ENCODE measurements around the gene NUCKS1. TPM values are rescaled to one million over a fixed set of nuclear protein-coding genes. Genes with fewer than 3 reads are reported as not detected.

The NUCKS1 gene
- total RNA-seq, 1 donor from 2014 or later: 152 TPM

DNA sequence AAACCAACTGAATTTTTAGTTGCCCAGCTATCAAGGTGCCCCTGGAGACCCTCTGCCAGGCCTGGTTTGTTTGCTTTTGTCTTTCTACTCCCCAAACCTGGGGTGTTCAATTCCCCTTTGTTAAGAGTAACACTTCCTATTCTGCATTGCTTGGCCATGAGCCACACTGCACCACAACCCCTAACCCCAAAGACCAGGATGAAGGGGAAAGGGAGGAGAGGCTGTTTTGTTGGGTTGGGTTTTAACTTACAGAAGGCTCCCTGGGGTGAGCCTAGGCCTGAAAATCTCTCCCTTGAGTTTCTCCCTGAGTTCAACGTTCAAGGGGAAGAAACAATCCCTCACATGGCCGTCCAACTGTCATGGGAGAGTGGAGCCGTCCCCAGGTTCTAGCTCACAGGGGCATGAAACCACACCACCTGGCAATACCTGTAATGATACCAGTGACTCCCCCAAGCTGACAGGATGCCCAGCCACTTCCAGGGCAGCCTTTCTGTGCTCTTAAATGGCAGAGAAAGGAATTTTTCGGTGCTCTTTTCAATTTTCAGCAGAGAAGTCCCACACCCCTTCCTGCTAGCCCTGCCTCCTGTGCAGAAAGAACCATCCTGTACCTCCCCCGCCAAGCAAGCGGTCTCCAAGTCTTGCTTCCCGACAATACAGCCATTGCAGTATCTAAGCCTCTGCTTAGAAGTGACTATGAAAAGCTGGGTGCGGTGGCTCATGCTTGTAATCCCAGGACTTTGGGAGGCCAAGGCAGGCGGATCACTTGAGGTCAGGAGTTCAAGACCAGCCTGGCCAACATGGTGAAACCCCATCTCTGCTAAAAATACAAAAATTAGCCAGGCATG, 84.6 kb downstream of the NUCKS1 start:
- peaks cover 3 to 51% (median 28%) of the 10 kb centered on the region in 3 donors for H3K4me1 ChIP-seq (ENCODE audit: control insufficient read depth in 3 of 3, insufficient read depth in 3 of 3, low read length in 3 of 3)
- H3K9me3 ChIP-seq (ENCODE audit: control insufficient read depth in 3 of 3, low read length in 3 of 3): no peaks in the 10 kb centered on the region
- no peak overlapping the region for H3K9ac ChIP-seq (ENCODE audit: low read depth in 1 of 3, low read length in 3 of 3)
- no peak overlapping the region for H3K27ac ChIP-seq (ENCODE audit: low read depth, low read length)
- no peak overlapping the region for H3K4me3 ChIP-seq (ENCODE audit: low read length in 3 of 3)
- H3K27me3 ChIP-seq (ENCODE audit: control insufficient read depth in 3 of 3, insufficient read depth in 3 of 3, low read length in 3 of 3): peaks cover 0 to 9% (median 0%) of the 10 kb centered on the region in 3 donors
- peaks cover 0 to 4% (median 0%) of the 10 kb centered on the region in 3 donors for H3K36me3 ChIP-seq (ENCODE audit: control insufficient read depth in 3 of 3, insufficient read depth in 3 of 3, low read length in 3 of 3)

DNA sequence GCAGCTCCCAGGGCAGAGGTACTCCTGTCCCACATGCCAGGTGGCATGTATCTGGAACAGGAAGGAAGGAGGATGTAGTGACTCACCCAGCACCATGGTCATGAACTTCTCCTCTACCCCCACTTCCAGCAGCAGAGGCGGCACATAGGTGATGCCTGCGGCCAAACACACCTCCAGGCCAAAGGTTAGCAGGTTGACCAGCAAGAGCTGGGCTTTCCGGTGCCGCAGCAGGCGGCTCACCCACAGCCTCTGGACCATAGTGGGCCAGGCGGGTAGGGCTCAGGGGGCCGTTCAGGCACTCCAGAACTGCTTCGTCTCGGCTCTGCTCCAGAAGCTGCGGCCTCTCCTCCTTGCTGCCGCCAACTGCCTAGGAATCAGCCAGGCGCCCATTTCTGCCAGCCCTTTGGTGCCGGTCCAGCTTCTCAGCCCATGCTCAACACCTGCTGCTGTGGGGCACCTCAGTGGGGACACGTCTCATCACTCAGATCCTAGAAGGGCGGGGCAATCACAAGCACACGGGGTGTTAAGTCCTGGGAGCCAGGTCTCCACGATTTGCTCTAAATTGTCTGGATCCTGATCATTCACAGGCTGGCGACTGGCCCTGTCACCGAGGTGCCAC, 85.5 kb downstream of the NUCKS1 start:
- no peak overlapping the region for H3K4me3 ChIP-seq (ENCODE audit: low read length in 3 of 3)
- no peaks in the 10 kb centered on the region for H3K9me3 ChIP-seq (ENCODE audit: control insufficient read depth in 3 of 3, low read length in 3 of 3)
- H3K27me3 ChIP-seq (ENCODE audit: control insufficient read depth in 3 of 3, insufficient read depth in 3 of 3, low read length in 3 of 3): peaks cover 0 to 9% (median under 1%) of the 10 kb centered on the region in 3 donors
- peaks cover 0 to 4% (median 0%) of the 10 kb centered on the region in 3 donors for H3K36me3 ChIP-seq (ENCODE audit: control insufficient read depth in 3 of 3, insufficient read depth in 3 of 3, low read length in 3 of 3)
- peak overlapping the region in 1 of 3 donors; percentile 25 for H3K9ac ChIP-seq (ENCODE audit: low read depth in 1 of 3, low read length in 3 of 3)
- H3K27ac ChIP-seq (ENCODE audit: low read depth, low read length): peak overlapping the region; percentile 12
- H3K4me1 ChIP-seq (ENCODE audit: control insufficient read depth in 3 of 3, insufficient read depth in 3 of 3, low read length in 3 of 3): peaks cover 3 to 43% (median 21%) of the 10 kb centered on the region in 3 donors

DNA sequence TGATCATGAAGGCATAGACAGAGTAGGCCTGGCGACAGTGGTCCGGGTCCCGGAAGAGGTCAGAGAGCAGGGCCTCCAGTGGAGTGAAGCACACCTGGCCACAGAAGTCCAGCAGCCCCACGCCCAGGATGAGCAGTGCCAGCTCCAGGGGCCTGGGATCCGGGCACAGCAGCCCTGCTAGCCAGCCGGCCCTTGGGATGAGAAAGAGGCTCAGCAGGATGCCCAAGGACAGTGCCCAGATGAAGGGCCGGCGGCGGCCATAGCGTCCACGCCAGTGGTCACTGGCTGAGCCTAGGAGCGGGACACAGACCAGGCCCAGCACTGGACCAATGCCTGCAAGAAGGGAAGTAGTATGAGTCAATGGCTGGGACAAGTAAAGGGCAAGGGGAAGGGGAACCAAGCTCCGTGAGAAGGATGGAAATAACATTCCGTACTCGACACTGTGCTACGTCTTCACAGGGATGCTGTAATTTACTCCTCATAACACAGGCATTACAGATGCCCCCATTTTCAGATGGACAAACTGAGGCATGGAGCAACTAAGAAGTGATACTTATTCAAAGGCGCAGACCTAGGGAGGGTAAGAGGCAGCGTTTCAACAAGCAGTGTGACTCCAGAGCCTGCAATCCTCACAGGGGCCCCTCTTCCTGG, 86.6 kb downstream of the NUCKS1 start:
- peaks cover 8 to 41% (median 24%) of the 10 kb centered on the region in 3 donors for H3K4me1 ChIP-seq (ENCODE audit: control insufficient read depth in 3 of 3, insufficient read depth in 3 of 3, low read length in 3 of 3)
- no peak overlapping the region for H3K4me3 ChIP-seq (ENCODE audit: low read length in 3 of 3)
- H3K36me3 ChIP-seq (ENCODE audit: control insufficient read depth in 3 of 3, insufficient read depth in 3 of 3, low read length in 3 of 3): peaks cover 0 to 4% (median 0%) of the 10 kb centered on the region in 3 donors
- peaks cover 0 to 9% (median 4%) of the 10 kb centered on the region in 3 donors for H3K27me3 ChIP-seq (ENCODE audit: control insufficient read depth in 3 of 3, insufficient read depth in 3 of 3, low read length in 3 of 3)
- no peak overlapping the region for H3K9ac ChIP-seq (ENCODE audit: low read depth in 1 of 3, low read length in 3 of 3)
- H3K9me3 ChIP-seq (ENCODE audit: control insufficient read depth in 3 of 3, low read length in 3 of 3): no peaks in the 10 kb centered on the region
- no peak overlapping the region for H3K27ac ChIP-seq (ENCODE audit: low read depth, low read length)

Small RNA genes lying within 50 kb of the gene (small RNA-seq; reads per million reads assigned to genes)
- gene RF00017: not detected
- not detected for gene RF00139

Other genes with a start within 250 kb of the NUCKS1 start
- gene CDK18, start 245.5 kb downstream of the NUCKS1 start, total RNA-seq: 3.7 TPM
- gene ELK4, start 118.2 kb downstream of the NUCKS1 start, total RNA-seq: 13.6 TPM
- gene SLC45A3, start 69.7 kb downstream of the NUCKS1 start, total RNA-seq: 2.1 TPM
- gene RAB29, start 25.3 kb upstream of the NUCKS1 start, total RNA-seq: 4.7 TPM
- 12.0 TPM for gene SLC41A1, start 63.0 kb upstream of the NUCKS1 start, total RNA-seq
- not detected for gene PM20D1, start 100.0 kb upstream of the NUCKS1 start, total RNA-seq
- gene SLC26A9, start 193.3 kb upstream of the NUCKS1 start, total RNA-seq: not detected

Data from skeletal muscle tissue (tissue), 5 donors.